Astrocyte of the cerebellum (primary cell): ENCODE results near the gene CDC42BPA.
"Not testable (repeated sequence)": the region's sequence is repeated elsewhere in the genome, so short reads cannot be mapped to it uniquely, and the experiment has no call there.

Source experiments
- DNase-seq: peaks from one replicate; pipeline ENCODE4 v3.0.0-alpha.2; 2011; ENCODE audit warnings: low read depth
- H3K4me3 ChIP-seq: 2 replicates; pipeline ENCODE4 v1.5.1; 2011; ENCODE audit warnings: mild to moderate bottlenecking, low read depth, low read length, moderate library complexity
- in situ Hi-C: cut with HindIII; loops from 2 replicates; pipeline ENCODE4 v1.10.0; 2017; ENCODE audit warnings: low sequenced_read_pairs
- TF ChIP-seq, protein P1 (sequence below): IDR thresholded peaks from 2 replicates; pipeline ENCODE4 v1.5.1; 2012; ENCODE audit warnings: low read length, low read depth, moderate library complexity, mild to moderate bottlenecking; ENCODE audit errors: missing control alignments

CDC42BPA gene

DNA sequence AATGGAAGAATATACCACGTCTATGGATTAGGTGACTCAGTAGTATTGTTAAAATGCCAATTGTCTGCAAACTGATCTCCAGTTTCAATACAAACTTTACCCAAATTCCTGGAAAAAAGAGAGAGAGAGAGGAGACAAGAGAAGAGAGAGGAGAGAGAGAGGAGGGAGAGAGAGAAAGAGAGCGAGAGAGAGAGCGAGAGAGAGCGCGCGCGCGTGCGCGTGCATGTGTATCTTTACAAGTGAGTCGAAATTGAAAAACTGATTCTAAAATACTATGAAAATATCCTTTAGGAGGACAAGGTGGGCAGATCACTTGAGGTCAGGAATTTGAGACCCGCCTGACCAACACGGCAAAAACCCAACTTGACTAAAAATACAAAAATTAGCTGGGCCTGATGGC is 65.2 kb downstream of the CDC42BPA start:
- no peak for DNase-seq
- TF ChIP-seq, protein P1, sequence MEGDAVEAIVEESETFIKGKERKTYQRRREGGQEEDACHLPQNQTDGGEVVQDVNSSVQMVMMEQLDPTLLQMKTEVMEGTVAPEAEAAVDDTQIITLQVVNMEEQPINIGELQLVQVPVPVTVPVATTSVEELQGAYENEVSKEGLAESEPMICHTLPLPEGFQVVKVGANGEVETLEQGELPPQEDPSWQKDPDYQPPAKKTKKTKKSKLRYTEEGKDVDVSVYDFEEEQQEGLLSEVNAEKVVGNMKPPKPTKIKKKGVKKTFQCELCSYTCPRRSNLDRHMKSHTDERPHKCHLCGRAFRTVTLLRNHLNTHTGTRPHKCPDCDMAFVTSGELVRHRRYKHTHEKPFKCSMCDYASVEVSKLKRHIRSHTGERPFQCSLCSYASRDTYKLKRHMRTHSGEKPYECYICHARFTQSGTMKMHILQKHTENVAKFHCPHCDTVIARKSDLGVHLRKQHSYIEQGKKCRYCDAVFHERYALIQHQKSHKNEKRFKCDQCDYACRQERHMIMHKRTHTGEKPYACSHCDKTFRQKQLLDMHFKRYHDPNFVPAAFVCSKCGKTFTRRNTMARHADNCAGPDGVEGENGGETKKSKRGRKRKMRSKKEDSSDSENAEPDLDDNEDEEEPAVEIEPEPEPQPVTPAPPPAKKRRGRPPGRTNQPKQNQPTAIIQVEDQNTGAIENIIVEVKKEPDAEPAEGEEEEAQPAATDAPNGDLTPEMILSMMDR: no peak
- in situ Hi-C loops: no loop called here
- H3K4me3 ChIP-seq: no peak overlapping the region

DNA sequence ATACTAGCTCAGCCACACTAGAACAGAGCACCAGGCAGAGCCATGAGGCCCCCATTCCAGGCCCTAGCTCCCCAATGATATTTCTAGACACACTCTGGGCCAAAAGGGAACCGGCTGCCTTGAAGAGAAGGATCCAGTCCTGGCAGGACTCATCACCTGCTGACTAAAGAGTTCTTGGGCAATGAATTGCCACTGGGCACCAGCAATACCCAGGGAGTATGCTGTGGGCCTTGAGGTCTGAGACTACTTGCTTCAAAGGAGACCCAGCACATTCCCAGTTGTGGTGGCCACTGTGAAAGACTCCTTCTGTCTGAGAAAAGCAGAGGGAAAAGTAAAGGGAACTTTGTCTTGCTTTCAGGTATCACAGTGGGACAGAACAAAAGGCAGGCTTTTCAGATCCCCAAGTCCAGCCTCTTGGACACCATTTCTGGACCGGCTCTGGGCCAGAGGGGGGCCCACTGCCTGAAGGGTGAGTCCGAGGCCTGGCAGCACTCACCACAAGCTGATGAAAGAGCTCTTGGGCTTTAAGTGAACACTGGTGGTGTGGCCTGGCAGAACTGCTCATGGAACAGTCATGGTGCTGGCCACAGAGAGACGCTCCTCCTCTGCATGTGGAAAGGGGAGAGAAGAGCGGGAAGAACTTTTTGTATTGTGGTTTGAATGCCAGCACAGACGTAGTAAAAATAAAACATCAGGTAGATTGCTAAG is 72.5 kb downstream of the CDC42BPA start:
- in situ Hi-C loops: no loop called here
- TF ChIP-seq, protein P1: no peak
- H3K4me3 ChIP-seq: no peak overlapping the region
- no peak for DNase-seq

DNA sequence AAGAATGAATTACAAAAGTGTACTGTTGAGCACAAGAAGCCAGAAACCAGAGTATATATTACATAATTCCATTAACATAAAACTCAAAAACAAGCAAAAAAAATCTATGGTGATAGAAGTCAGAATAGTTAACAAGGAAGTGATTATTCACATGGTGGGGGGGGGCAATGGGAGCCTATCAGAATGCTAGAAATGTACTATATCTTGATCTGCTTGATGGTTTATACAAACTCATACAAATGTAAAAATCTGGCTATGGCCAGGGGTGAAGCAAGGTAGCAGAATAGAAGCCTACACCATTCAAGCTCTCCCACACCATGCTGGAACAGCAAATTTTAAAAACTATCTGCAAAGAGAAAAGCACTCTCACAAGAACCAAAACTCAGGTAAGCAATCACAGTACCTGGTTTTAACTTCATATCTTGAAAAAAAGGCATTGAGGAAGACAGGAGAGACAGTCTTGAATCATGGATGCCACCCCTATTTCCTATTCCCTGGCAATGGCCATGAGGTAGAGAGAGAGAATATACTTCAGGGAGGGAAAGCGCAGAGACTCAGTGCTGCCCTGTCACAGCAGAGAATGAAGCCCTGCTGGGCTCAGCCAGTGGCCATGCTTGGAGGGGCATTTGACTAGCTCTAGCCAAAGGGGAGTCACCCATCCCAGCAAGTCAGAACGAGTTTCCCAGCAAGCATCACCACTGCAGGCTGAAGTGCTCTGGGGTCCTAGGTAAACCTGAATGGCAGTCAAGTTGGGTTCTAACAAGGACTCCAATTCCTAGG is 73.8 kb downstream of the CDC42BPA start:
- H3K4me3 ChIP-seq: no peak overlapping the region
- in situ Hi-C loops: no loop called here
- no peak for DNase-seq
- TF ChIP-seq, protein P1: no peak

DNA sequence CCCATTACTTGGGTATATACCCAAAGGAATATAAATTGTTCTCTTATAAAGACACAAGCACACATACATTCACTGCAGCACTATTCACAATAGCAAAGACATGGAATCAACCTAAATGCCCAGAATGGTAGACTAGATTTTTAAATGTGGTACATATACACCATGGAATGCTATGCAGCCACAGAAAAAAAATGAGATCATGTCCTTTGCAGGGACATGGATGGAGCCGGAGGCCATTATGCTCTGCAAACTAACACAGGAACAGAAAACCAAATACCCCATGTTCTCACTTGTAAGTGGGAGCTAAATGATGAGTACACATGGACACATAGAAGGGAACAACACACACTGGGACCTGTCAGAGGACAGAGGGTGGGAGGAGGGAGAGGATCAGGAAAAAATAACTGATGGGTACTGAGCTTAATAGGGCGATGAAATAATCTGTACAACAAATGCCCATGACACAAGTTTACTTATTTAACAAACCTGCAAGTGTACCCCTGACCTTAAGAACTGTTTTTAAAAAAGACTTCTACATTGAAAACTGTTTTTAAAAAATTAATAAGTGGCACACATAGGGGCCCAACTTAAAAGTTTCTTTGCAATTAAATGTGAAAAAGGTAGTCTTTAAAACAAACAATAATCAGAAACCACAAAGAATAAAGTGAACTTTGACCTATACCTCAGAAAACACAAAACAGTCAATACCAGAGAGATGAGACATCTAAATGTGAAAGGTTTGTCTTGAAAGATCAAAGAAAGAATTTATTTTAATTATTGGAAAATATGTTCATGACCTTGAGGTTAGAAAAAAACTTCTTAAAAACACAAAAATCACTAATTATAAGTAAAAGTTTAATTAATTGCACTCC is 75.2 kb downstream of the CDC42BPA start:
- DNase-seq: no peak
- TF ChIP-seq, protein P1: no peak
- no peak overlapping the region for H3K4me3 ChIP-seq
- in situ Hi-C loops: no loop called here

DNA sequence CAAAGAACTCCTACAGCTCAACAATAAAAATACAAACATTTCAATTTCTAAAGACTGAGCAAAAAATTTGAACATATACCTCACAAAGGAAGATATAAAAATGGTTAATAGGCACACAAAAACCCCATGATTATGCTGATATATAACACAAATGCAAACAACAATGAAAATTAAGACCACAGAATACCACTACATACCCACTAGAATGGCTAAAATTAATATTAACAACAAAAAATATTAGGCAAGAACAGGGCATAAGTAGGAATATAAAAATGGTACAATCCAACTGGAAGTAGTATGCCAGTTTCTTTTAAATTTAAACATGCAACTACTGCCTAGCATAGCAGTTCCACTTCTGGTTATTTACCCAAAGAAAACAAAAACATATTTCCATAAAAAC is 77.3 kb downstream of the CDC42BPA start:
- H3K4me3 ChIP-seq: no peak overlapping the region
- in situ Hi-C loops: no loop called here
- DNase-seq: no peak
- TF ChIP-seq, protein P1: no peak

DNA sequence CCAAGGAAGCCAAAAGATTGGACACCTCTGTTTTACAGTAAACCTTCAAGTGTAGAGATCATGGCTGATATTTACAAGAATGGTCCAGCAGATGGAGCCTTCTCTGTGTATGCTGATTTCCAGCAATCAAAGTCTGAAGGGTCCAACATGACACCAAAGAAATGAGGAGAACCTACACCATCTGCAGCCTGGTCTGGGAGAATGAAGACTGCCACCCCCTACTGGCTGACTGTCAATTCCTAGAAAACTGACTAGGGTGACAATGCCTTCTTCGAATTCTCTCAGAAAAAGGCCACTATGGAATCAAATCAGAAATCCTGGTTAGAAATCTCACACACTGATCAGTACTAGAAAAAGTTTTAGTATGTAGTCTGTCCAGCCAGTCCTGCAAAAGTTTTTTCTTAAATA is 83.3 kb downstream of the CDC42BPA start:
- in situ Hi-C loops: no loop called here
- TF ChIP-seq, protein P1: peak; percentile 59
- peak; percentile 37 for DNase-seq
- no peak overlapping the region for H3K4me3 ChIP-seq

DNA sequence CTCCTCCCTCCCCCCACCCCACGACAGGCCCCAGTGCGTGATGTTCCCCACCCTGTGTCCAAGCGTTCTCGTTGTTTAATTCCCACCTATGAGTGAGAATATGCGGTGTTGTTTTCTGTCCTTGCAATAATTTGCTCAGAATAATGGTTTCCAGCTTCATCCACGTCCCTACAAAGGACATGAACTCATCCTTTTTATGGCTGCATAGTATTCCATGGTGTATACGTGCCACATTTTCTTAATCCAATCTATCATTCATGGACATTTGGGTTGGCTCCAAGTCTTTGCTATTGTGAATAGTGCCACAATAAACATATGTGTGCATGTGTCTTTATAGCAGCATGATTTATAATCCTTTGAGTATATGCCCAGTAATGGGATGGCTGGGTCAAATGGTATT is 87.2 kb downstream of the CDC42BPA start:
- in situ Hi-C loops, DNase-seq, H3K4me3 ChIP-seq: not testable (repeated sequence)
